Osteoblast (primary cell): Measurements from ENCODE around the gene MYO10. TPM values are rescaled to one million over a fixed set of nuclear protein-coding genes. Genes with fewer than 3 reads are reported as not detected.

Source experiments
- DNase-seq: peaks from one replicate; pipeline ENCODE4 v3.0.0; 2011; ENCODE audit warnings: low spot score, mixed read lengths; ENCODE audit not compliant: insufficient read length; ENCODE audit errors: missing footprints
- H2AFZ ChIP-seq: 2 replicates; pipeline ENCODE4 v1.6.0; 2011; ENCODE audit warnings: mild to moderate bottlenecking, low read length
- H3K27ac ChIP-seq: 2 replicates; pipeline ENCODE4 v1.5.1; 2011; ENCODE audit warnings: mild to moderate bottlenecking, low read depth, low read length, moderate library complexity
- H3K27me3 ChIP-seq: 2 replicates; pipeline ENCODE4 v1.6.0; 2012; ENCODE audit warnings: mild to moderate bottlenecking, control low read depth, inconsistent platforms, low read length, moderate library complexity; ENCODE audit not compliant: insufficient read depth
- H3K36me3 ChIP-seq: 2 replicates; pipeline ENCODE4 v1.5.1; 2011; ENCODE audit warnings: mild to moderate bottlenecking, low read length, control low read depth, moderate library complexity; ENCODE audit not compliant: insufficient read depth
- H3K4me1 ChIP-seq: 2 replicates; pipeline ENCODE4 v1.5.1; 2011; ENCODE audit warnings: mild to moderate bottlenecking, low read length, control low read depth, moderate library complexity; ENCODE audit not compliant: insufficient read depth
- H3K4me2 ChIP-seq: 2 replicates; pipeline ENCODE4 v1.6.0; 2011; ENCODE audit warnings: mild to moderate bottlenecking, low read length; ENCODE audit not compliant: insufficient read depth
- H3K4me3 ChIP-seq: fragments of 200-600 bp; sonication (generic); 3 replicates; pipeline ENCODE4 v1.5.1; 2012; ENCODE audit warnings: mild to moderate bottlenecking, low read length, inconsistent platforms; ENCODE audit not compliant: insufficient read depth
- H3K79me2 ChIP-seq: 2 replicates; pipeline ENCODE4 v1.6.0; 2012; ENCODE audit warnings: mild to moderate bottlenecking, low read length, control low read depth, inconsistent platforms; ENCODE audit not compliant: insufficient read depth
- H3K9me3 ChIP-seq: 2 replicates; pipeline ENCODE4 v1.5.1; 2011; ENCODE audit warnings: low read depth, low read length, control low read depth
- H4K20me1 ChIP-seq: 2 replicates; pipeline ENCODE4 v1.6.0; 2012; ENCODE audit warnings: mild to moderate bottlenecking, low read length, control low read depth; ENCODE audit not compliant: insufficient read depth
- total RNA-seq: library from RNA; depleted of rRNA; stranded (reverse); fragments of >200 nt; gene quantifications from 2 replicates; pipeline ENCODE4 v1.2.3, GENCODE V29; 2012
- TF ChIP-seq, protein P1 (sequence below): IDR thresholded peaks from 2 replicates; pipeline ENCODE4 v1.5.1; 2011; ENCODE audit warnings: mild to moderate bottlenecking, low read depth, low read length, moderate library complexity; ENCODE audit errors: extremely low read depth

MYO10 gene
- total RNA-seq, 1 donor = 40.9 TPM

GRCh38 chr5:16933337-16933736 lies 2.8 kb downstream of the MYO10 start:
- Histone ChIP-seq H3K4me2 (peak overlapping the region; percentile 92), H4K20me1 (peaks cover 33% of the 10 kb centered on the region), H3K27ac (peak overlapping the region; percentile 64), H2AFZ (no peak overlapping the region), H3K4me1 (peaks cover 29% of the 10 kb centered on the region), H3K9me3 (no peaks in the 10 kb centered on the region), H3K79me2 (peaks cover 74% of the 10 kb centered on the region), H3K27me3 (peaks cover 11% of the 10 kb centered on the region), H3K4me3 (peak overlapping the region; percentile 92), H3K36me3 (no peaks in the 10 kb centered on the region)
- TF ChIP-seq, protein P1, sequence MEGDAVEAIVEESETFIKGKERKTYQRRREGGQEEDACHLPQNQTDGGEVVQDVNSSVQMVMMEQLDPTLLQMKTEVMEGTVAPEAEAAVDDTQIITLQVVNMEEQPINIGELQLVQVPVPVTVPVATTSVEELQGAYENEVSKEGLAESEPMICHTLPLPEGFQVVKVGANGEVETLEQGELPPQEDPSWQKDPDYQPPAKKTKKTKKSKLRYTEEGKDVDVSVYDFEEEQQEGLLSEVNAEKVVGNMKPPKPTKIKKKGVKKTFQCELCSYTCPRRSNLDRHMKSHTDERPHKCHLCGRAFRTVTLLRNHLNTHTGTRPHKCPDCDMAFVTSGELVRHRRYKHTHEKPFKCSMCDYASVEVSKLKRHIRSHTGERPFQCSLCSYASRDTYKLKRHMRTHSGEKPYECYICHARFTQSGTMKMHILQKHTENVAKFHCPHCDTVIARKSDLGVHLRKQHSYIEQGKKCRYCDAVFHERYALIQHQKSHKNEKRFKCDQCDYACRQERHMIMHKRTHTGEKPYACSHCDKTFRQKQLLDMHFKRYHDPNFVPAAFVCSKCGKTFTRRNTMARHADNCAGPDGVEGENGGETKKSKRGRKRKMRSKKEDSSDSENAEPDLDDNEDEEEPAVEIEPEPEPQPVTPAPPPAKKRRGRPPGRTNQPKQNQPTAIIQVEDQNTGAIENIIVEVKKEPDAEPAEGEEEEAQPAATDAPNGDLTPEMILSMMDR = no peak
- peak; percentile 15 for DNase-seq

- Histone ChIP-seq H3K36me3 (no peaks in the 10 kb centered on the region), H2AFZ (no peak overlapping the region), H4K20me1 (peaks cover 33% of the 10 kb centered on the region), H3K27me3 (peaks cover 7% of the 10 kb centered on the region), H3K27ac (no peak overlapping the region), H3K9me3 (no peaks in the 10 kb centered on the region), H3K79me2 (peaks cover 84% of the 10 kb centered on the region), H3K4me3 (no peak overlapping the region), H3K4me1 (peaks cover 29% of the 10 kb centered on the region), H3K4me2 (peak overlapping the region; percentile 92)
- DNase-seq = peak; percentile 31
- TF ChIP-seq, protein P1 = no peak
Observed at GRCh38 chr5:16932401-16932800, 3.7 kb downstream of the MYO10 start.

DNA sequence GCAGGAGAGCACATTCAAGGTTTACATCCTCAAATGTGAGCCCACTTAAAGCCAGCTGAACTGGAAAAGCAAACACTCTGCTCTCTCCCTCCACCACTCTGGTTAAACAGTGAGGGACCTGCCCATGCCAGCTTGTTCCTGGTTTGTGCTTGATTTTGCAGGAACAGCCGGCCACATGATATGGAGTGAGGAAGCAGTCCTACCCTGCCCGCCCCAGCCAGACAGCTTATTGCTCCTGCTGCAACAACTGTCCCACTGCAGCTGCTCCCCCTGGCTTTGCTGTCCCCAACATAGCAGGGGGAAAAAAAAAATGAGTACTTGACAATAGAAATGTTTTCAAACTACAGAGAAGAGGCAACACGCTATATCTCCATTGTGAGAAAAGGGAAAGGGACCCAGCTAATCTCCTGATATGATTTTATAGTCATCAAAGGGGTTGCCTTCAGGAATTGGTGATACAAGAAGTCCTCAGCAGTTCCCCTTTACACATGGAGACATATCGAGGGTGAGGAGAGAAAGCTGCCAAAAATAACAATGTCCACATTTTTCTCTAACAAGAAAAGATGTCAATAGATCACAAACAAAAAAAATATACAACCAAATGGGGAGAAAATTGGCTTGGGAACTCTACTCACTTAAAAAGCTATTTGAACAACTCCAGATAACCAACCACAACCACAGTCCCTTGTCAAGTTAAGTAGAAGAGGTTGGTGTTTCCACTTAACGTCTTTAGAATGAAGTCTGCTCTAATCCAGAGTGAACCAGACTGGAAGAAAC lies 4.6 kb downstream of the MYO10 start:
- peak; percentile 0 for DNase-seq
- peaks cover 23% of the 10 kb centered on the region for H3K4me1 ChIP-seq
- H3K27ac ChIP-seq = no peak overlapping the region
- no peaks in the 10 kb centered on the region for H3K9me3 ChIP-seq
- peak overlapping the region; percentile 92 for H3K4me2 ChIP-seq
- H3K36me3 ChIP-seq = no peaks in the 10 kb centered on the region
- no peak overlapping the region for H3K4me3 ChIP-seq
- H3K79me2 ChIP-seq = peaks cover 91% of the 10 kb centered on the region
- TF ChIP-seq, protein P1 = no peak
- H3K27me3 ChIP-seq = no peaks in the 10 kb centered on the region
- peaks cover 33% of the 10 kb centered on the region for H4K20me1 ChIP-seq
- no peak overlapping the region for H2AFZ ChIP-seq

DNA sequence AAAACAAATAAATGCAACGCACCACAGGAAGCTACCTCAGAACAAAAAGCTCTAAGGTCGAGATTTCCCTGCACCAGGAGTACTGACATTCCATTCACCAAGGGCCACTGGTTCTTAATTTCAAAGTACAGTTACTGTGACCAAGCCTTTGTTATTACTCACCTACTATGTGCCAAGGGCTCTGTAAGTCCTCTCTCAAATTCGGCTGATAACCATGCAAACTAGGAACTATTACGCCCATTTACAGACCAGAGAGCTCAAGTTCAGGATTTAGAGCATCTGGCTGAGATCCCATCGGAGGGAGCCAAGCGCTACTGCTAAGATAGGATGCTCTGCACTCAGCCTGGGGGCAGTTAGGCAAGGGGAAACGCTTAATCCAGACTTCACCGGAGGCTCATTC lies 5.6 kb downstream of the MYO10 start:
- DNase-seq = peak; percentile 14
- Histone ChIP-seq H3K4me3 (no peak overlapping the region), H3K27ac (no peak overlapping the region), H2AFZ (no peak overlapping the region), H3K4me1 (peaks cover 23% of the 10 kb centered on the region), H3K9me3 (no peaks in the 10 kb centered on the region), H4K20me1 (peaks cover 33% of the 10 kb centered on the region), H3K36me3 (no peaks in the 10 kb centered on the region), H3K4me2 (no peak overlapping the region), H3K79me2 (peaks cover 97% of the 10 kb centered on the region), H3K27me3 (no peaks in the 10 kb centered on the region)
- TF ChIP-seq, protein P1 = no peak
